HG02759 (cell line): ENCODE data around the gene APOM.
A peak's percentile ranks its signal among the peaks of the same experiment; 100 is the strongest.

ENCODE experiments used
- ATAC-seq: cut with Tn5 transposase; IDR thresholded peaks from one replicate; pipeline ENCODE4 v1.9.1; 2021; ENCODE audit warnings: mild to moderate bottlenecking, moderate library complexity; ENCODE audit not compliant: unreplicated experiment

Gene APOM

DNA sequence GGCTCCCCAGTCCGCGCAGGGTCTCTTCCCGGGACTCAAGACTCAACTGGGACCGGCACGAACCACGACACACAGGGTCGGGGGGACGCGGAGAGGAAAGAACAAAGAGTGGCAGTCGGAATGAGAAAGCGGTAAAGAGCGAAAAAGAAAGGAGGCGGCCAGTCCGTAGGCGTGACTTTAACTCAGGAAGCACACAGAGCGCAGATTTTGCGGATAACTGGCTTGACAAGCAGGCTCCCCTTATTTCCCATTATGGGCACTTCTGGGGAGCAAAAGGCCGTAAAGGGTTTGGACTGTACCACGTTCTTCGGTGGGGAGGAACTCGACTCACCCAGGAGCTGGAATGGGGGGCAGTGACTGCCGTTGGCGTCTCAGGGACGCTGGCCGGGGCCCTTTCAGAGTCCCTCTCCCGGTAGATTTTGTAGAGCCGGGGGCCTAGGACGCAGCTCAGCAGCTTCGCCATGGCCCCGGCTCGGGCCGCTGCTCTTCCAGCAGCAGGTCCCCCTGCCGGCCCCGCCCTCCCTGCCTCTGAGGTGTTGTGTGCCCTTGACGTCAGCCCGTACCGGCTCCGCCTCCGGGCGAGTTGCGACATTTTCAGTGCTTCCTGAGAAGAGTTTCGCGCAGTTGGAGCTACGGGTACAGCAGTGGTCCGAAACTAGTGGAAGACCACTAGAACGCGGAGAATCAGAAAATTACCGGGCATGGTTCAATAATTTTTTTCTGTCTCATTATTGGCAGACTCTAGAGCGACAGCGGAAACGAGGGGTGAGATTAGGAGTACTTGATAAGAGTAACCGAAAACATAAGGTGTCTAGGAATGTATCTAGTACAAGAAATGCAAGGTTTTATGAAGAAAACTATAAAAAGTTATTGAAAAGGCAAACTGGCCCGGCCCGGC is 47.4 kb downstream of the APOM start, which contains the start of gene ABHD16A:
Gene ABHD16A (minus strand): TSS at position 506 of the 898 bp plus-strand sequence. CDS start 43 bp downstream, at position 463.
- ATAC-seq = peak; percentile 93

GRCh38 chr6:31705931-31706330 is 50.2 kb downstream of the APOM start:
- no peak for ATAC-seq

DNA sequence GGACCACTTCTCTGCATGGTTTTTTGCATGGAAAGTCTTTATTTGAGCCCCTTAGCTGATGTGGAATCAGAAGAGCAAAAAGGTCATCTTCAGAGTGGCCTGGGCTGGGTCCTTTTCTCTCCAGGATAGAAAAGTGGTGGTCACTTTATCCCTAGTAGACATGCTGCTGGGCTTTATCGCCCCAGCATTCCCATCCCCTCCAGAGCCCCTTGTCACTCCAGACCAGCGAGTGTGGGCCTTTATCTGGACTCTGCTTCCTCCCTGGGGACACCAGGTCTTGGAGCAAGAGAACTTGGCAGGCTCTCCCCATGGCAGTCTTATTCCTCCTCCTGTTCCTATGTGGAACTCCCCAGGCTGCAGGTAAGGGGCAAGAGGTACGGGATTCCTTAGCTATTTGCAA is 50.9 kb downstream of the APOM start, which contains the start of gene LY6G6F:
Gene LY6G6F (plus strand): TSS at position 268 of the 400 bp plus-strand sequence. CDS start 41 bp downstream, at position 309.
- ATAC-seq = no peak

DNA sequence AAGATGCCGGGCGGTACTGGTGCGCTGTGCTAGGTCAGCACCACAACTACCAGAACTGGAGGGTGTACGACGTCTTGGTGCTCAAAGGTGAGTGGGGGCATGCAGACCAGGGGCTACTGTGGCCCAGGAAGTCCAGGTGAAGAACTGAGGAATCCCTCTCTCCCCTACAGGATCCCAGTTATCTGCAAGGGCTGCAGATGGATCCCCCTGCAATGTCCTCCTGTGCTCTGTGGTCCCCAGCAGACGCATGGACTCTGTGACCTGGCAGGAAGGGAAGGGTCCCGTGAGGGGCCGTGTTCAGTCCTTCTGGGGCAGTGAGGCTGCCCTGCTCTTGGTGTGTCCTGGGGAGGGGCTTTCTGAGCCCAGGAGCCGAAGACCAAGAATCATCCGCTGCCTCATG is 52.0 kb downstream of the APOM start:
- no peak for ATAC-seq
